HG03469 (cell line): ENCODE data around the gene AP1AR.
A peak's percentile ranks its signal among the peaks of the same experiment; 100 is the strongest.
"Not testable (repeated sequence)": the region's sequence is repeated elsewhere in the genome, so short reads cannot be mapped to it uniquely, and the experiment has no call there.

Experiments
- ATAC-seq: cut with Tn5 transposase; IDR thresholded peaks from one replicate; pipeline ENCODE4 v1.9.1; 2021; ENCODE audit warnings: mild to moderate bottlenecking, moderate library complexity, moderate number of reproducible peaks; ENCODE audit not compliant: unreplicated experiment

The AP1AR gene

DNA sequence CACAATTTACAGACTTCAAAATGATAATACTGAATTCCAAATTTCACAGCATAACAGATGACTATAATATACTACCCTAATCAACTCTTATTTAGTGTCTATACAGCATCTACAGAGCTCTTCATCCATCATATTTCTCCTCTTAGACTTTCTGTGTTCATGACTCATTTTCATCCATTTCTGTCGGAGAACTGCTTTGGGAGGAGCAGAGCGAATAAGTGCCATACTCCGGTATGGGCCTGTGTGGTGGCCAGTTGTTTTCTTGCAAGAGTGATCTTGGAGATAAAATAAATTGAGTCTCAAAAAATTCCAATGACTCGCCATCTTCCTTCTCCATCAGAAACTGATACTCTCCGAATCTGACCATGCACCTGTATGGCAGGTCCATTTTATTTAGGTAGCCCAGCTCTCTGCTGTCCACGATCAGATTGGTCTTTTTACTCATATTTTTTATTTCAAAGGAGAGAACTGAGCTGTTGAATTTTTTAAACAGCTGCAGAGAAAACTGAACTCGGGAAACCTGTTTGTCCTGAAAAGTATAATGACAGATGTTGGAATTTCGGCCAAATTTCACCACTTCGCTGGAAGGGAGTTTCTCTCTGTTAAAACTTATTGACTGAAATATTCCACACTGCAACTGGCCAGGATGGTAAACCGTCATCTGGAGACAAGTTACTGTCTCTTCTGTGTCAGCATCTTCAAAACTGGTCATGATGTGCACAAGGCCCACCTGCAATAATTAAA, 46.3 kb downstream of the AP1AR start:
- no peak for ATAC-seq

GRCh38 chr4:112279025-112279881, 47.7 kb downstream of the AP1AR start:
- ATAC-seq, result peak; percentile 51

DNA sequence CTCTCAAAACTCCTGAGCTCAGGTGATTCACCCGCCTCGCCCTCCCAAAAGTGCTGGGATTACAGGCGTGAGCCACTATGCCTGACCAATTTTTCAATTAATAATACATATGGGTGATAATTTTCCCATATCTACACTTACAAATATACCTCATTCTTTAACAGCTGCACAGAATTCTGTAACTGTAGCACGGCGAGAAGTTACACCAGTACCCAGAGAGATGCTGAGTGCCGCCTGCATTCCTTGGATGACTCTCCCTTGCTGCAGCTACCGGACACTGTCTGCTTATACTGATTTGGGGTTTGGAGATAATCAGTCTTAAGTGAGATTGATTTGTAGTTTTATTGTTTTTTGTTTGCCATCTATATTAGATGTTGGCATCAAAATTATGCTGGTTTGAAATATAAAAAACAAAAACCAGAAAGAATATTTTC, 48.3 kb downstream of the AP1AR start:
- ATAC-seq, result no peak

GRCh38 chr4:112280386-112281056, 48.9 kb downstream of the AP1AR start:
- no peak for ATAC-seq

GRCh38 chr4:112281895-112282398, 50.4 kb downstream of the AP1AR start:
- not testable (repeated sequence) for ATAC-seq

GRCh38 chr4:112282860-112283667, 51.5 kb downstream of the AP1AR start:
- ATAC-seq, result no peak

DNA sequence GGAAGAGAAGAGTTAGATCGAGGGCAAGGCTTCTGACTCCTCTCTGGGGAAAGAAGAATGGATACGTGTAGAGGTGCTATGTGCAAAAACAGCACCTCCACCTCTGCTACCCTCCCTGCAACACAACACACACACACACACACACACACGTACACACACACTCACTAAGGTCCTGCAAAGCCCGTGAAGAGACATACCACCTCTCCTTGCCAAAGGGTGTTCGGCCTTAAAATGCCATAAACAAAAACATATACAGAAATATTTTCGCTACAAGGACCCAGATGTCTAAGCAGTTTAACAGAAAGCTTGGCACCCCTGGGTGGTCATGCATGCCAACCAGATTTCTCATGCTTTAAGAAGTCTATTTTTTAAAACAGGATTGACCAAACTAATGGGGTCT, 52.6 kb downstream of the AP1AR start:
- no peak for ATAC-seq

- no peak for ATAC-seq
Measured at GRCh38 chr4:112284662-112285411, 53.2 kb downstream of the AP1AR start.

GRCh38 chr4:112287258-112287989, 55.8 kb downstream of the AP1AR start:
- ATAC-seq, result peak; percentile 22

DNA sequence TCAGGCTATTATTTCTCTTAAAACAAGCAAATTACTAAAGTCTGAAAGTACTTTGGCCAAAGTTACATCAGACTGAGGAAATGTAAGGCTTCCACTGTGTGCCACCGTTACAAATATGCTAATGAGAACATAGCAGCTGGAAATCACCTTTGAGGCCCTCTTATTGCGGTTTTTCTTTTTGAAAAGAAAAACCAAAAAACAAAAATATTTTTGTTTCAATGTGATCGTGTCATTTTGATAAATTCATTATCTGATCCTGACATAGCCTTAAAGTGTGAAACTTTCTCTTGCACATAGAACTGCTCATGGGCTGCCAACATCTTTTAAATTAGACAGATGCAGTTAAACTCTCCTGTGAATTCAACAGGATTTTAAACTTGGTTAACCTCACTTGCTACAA, 56.9 kb downstream of the AP1AR start:
- ATAC-seq, result peak; percentile 31

DNA sequence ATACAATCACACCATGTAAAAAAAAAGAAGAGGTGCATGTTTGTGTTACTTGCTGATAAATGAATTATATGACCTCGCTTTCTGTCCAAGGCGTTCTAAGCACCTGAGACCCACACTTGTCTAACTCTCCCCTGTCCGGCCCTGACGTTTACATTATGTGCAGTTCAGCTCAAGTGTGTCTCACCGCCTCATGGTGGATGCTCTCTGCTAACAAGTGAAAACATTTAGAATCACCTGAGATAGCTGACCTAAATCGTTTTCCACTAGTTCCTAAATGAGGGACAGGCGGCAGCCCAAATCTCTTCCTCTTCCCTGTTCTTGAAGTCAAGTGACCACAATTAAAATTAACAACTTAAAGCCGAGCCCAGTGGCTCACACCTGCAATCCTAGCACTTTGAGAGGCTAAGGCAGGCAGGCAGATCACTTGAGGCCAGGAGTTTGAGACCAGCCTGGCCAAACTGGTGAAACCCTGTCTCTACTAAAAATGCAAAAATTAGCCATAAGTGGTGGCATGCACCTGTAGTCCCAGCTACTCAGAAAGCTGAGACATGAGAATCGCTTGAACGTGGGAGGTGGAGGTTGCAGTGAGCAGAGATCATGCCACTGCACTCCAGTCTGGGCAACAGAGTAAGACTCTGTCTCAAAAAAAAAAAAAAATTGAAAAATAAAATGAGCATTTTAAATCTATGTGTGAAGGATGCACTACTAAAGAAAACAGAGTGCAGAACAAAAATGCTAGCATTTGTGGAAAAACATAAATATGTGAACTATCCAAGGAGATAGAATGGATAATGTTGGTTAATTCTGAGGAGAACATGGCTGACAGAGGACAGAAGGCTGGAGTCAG, 58.0 kb downstream of the AP1AR start:
- no peak for ATAC-seq

DNA sequence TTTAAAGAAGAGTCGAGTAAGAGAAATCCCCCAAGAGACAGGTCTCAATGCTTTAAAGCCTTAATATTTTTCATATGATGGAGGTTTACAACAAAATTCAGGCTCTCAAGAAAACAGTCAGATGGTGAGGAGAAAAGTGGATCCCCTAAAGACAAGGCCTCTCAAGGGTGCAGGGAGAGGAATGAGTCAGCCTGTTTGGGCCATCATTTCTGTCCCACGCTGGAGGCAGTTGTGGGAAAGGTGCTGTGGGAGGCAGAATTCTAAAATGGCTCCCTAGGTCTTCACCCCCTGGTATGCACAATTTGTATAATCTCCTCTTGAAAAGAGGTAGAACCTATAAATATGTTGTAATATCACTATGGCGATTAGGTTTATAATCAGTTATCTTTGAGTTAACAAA, 58.8 kb downstream of the AP1AR start:
- ATAC-seq, result no peak

DNA sequence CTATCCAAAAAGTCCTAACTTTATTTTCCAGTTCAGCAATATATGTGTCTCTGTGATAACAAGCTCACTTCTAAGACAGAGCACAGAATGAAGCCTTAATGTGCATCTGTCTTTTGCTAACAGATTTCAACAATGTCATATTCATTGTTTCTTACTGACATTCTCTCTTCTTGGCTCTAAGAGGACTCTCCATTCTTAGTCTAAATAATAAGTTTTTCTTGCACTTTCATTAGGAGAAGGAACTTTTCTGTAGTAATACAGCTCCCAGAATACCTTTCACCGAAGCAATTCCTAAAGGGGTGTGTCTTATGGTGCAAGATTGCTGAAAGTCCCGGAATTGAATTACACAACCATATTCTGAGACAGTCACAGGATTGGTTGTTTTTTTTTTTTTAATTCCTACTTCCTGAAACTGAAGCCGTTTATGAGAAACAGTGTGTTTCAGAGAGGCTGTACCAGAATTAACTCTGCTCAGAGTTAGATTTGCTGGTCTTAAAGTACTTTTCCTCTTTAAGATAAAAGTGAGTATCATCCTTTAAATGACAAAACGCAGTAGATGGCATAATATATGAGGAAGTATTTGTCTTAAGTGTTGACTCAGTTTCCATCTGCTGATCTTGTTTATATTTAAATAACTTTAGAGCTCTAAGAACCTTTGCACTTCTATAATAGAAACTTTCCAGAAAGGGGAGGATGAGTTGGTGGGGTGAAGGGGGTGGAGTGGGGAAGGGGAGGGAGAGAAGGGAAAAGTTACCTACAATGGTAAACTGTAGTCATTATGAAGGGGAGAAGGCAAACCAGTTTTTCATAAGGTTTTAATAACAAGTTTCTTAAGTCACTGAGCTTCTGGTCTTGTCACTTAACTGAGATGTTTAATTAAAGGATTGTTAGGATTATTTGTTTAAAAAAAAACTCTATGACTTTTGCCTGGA, 65.6 kb downstream of the AP1AR start, which contains the start of gene ALPK1:
Gene ALPK1, plus strand, starts transcription at position 421 of the 932 bp plus-strand sequence.
- peak; percentile 77 for ATAC-seq

DNA sequence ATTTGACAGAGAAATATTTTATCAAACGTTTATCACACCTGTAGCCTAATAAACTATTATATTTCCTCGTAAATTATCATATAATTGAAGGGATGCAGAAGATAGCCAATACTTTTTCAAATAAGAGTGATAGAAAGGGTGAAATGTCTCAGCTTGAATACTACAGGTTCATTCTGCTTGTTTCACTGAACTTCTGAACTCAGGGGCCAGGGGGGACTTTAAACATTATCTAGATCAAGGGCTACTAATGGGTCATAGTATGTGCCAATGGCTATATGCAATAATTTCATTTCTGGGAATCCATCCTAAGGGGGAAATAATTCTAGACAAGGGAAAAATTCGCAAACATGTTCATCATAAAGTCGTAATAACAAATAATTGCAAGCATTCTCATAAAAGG, 68.1 kb downstream of the AP1AR start:
- no peak for ATAC-seq

DNA sequence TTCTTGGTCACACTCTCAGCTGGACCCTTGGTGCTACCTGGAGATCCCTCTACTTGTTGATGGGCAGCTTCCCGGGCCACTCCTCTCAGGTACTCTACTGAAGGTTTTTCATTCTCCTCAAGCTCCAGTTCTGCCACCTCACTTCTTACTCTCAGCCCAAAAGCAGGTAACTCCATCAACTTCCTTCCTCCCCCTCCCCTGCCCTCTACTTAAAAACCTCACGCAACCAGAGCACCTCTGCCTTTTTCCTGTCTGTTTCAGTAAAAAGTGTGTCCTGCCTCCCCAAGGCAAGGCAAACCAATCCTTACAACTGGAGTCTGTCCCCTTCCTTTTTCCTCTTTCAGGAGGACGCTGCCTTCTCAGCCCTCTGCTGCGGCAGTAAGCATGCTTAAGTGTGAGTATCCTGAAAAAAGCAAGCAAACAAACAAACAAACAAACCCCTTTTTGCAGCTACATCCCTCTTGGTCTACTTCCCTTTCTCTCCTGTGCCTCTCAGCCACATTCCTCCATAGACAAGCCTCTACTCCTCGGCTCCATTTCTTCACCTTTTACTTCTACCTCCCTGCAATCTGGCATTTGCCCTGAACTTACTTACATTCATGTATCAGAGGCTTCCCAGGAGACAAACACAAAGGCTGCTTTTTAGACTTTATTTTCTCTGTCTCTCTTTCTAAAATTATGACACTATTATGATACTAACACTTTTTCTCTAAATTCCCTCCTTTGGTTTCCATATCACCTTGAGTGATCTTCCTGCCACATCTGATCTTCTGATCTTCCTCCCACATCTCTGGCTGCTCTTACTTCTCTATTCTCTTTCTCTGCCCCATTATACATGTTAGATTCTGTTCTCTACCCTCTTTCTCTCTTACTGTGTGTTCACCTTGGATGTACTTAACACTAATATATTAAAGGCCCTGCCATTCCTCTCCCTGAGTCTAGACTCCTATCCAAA, 71.0 kb downstream of the AP1AR start:
- peak; percentile 67 for ATAC-seq

DNA sequence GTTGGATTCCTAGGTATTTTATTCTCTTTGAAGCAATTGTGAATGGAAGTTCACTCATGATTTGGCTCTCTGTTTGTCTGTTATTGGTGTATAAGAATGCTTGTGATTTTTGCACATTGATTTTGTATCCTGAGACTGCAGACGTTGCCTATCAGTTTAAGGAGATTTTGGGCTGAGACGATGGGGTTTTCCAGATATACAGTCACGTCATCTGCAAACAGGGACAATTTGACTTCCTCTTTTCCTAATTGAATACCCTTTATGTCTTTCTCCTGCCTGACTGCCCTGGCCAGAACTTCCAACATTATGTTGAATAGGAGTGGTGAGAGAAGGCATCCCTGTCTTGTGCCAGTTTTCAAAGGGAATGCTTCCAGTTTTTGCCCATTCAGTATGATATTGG, 73.9 kb downstream of the AP1AR start:
- ATAC-seq, result not testable (repeated sequence)
